Liver (tissue), 9 donors: ENCODE data around the gene FARS2. TPM values are rescaled to one million over a fixed set of nuclear protein-coding genes. Genes with fewer than 3 reads are reported as not detected.

Experiments
- DNase-seq: peaks from one replicate; pipeline ENCODE4 v3.0.0-alpha.2; 2017; ENCODE audit warnings: low spot score
- H3K27ac ChIP-seq, 2 donors: one replicate each; pipeline ENCODE4 v1.7.0; 2013; ENCODE audit warnings: inconsistent platforms in 2 of 2, low read length in 2 of 2, control low read depth in 1 of 2, low read depth in 1 of 2, mild to moderate bottlenecking in 1 of 2
- H3K27me3 ChIP-seq, 4 donors: one replicate each; pipeline versions ENCODE4 v1.6.1 to v1.7.0; 2013; ENCODE audit warnings: low read length in 3 of 4, inconsistent platforms in 1 of 4, mild to moderate bottlenecking in 1 of 4, moderate library complexity in 1 of 4; ENCODE audit not compliant: control insufficient read depth in 4 of 4, insufficient read depth in 4 of 4
- H3K36me3 ChIP-seq, 4 donors: one replicate each; pipeline versions ENCODE4 v1.6.1 to v1.7.0; 2013; ENCODE audit warnings: low read length in 3 of 4, mild to moderate bottlenecking in 3 of 4, low read depth in 1 of 4, moderate library complexity in 1 of 4; ENCODE audit not compliant: control insufficient read depth in 4 of 4, insufficient read depth in 3 of 4
- H3K4me1 ChIP-seq, 4 donors: one replicate each; pipeline versions ENCODE4 v1.6.1 to v1.7.0; 2013; ENCODE audit warnings: low read length in 3 of 4, mild to moderate bottlenecking in 3 of 4, moderate library complexity in 1 of 4; ENCODE audit not compliant: control insufficient read depth in 4 of 4, insufficient read depth in 4 of 4
- H3K4me3 ChIP-seq, 3 donors: one replicate each; pipeline versions ENCODE4 v1.6.1 to v1.7.0; 2013; ENCODE audit warnings: low read length in 3 of 3, control low read depth in 1 of 3, low read depth in 1 of 3, mild to moderate bottlenecking in 1 of 3
- H3K9ac ChIP-seq, 2 donors: one replicate each; pipeline ENCODE4 v1.7.0; 2013; ENCODE audit warnings: low read length in 2 of 2, mild to moderate bottlenecking in 2 of 2, moderate library complexity in 2 of 2, control low read depth in 1 of 2, low read depth in 1 of 2
- H3K9me3 ChIP-seq, 4 donors: one replicate each; pipeline versions ENCODE4 v1.6.1 to v1.7.0; 2013; ENCODE audit warnings: low read length in 3 of 4; ENCODE audit not compliant: control insufficient read depth in 4 of 4
- ATF3 ChIP-seq: IDR thresholded peaks from 2 replicates; pipeline ENCODE4 v1.6.1; 2016; ENCODE audit warnings: antibody characterized with exemption
- CTCF ChIP-seq: fragments of 150-350 bp; IDR thresholded peaks from 2 replicates; pipeline ENCODE4 v1.5.1; 2017; ENCODE audit warnings: improper control_type of control experiment, low read depth, low read length; ENCODE audit not compliant: missing input control
- EGR1 ChIP-seq, 2 donors: IDR thresholded peaks; 2 replicates each; pipeline ENCODE4 v1.6.1; 2016 to 2018; ENCODE audit warnings: antibody characterized with exemption in 2 of 2, low read depth in 2 of 2
- FOXA1 ChIP-seq: IDR thresholded peaks from 2 replicates; pipeline ENCODE4 v1.6.1; 2016; ENCODE audit warnings: antibody characterized with exemption
- FOXA2 ChIP-seq: IDR thresholded peaks from 2 replicates; pipeline ENCODE4 v1.6.1; 2016; ENCODE audit warnings: antibody characterized with exemption
- GABPA ChIP-seq, 2 donors: IDR thresholded peaks in 1 of 2; conservative IDR thresholded peaks in 1 of 2; 2 replicates each; pipeline ENCODE4 v1.6.1; 2016; ENCODE audit warnings: antibody characterized with exemption in 2 of 2, mild to moderate bottlenecking in 1 of 2, moderate library complexity in 1 of 2
- HNF4A ChIP-seq, 2 donors: conservative IDR thresholded peaks; 2 replicates each; pipeline ENCODE4 v1.6.1; 2016; ENCODE audit warnings: antibody characterized with exemption in 2 of 2, mild to moderate bottlenecking in 2 of 2
- JUND ChIP-seq, 2 donors: IDR thresholded peaks; 2 replicates each; pipeline ENCODE4 v1.6.1; 2016; ENCODE audit warnings: antibody characterized with exemption in 2 of 2
- NR2F2 ChIP-seq: IDR thresholded peaks from 2 replicates; pipeline ENCODE4 v1.6.1; 2016; ENCODE audit warnings: antibody characterized with exemption
- RAD21 ChIP-seq, 2 donors: IDR thresholded peaks; 2 replicates each; pipeline ENCODE4 v1.6.1; 2016; ENCODE audit warnings: antibody characterized with exemption in 2 of 2, mild to moderate bottlenecking in 2 of 2
- REST ChIP-seq: IDR thresholded peaks from 2 replicates; pipeline ENCODE4 v1.6.1; 2016; ENCODE audit warnings: antibody characterized with exemption, mild to moderate bottlenecking
- RXRA ChIP-seq, 2 donors: IDR thresholded peaks; 2 replicates each; pipeline ENCODE4 v1.6.1; 2017 to 2018; ENCODE audit warnings: antibody characterized with exemption in 2 of 2, mild to moderate bottlenecking in 1 of 2
- SP1 ChIP-seq: IDR thresholded peaks from 2 replicates; pipeline ENCODE4 v1.6.1; 2018; ENCODE audit warnings: antibody characterized with exemption, mild to moderate bottlenecking
- TAF1 ChIP-seq: conservative IDR thresholded peaks from 2 replicates; pipeline ENCODE4 v1.6.1; 2016; ENCODE audit warnings: antibody characterized with exemption, mild to moderate bottlenecking
- YY1 ChIP-seq: IDR thresholded peaks from 2 replicates; pipeline ENCODE4 v1.6.1; 2016; ENCODE audit warnings: antibody characterized with exemption, mild to moderate bottlenecking
- ZBTB33 ChIP-seq: IDR thresholded peaks from 2 replicates; pipeline ENCODE4 v1.6.1; 2016; ENCODE audit warnings: antibody characterized with exemption
- WGBS: extraction: QIAGEN DNeasy Blood & Tissue Kit; methylation state at CpG from one replicate; pipeline ENCODE4 v1.1.7; 2013; 5-methylcytosine and 5-hydroxymethylcytosine counted together
- polyA plus RNA-seq, 2 donors: library from polyadenylated mRNA; stranded (reverse) in 1 of 2; unstranded in 1 of 2; fragments of 200-250 nt in 1 of 2; fragments of >200 nt in 1 of 2; fragmentation: Nextera tagmentation in 1 of 2; extraction: Ambion mirVana in 1 of 2; gene quantifications; one replicate each; pipeline versions ENCODE4 v1.2.1 to v1.2.3, GENCODE V29; 2013 to 2015
- total RNA-seq, 2 donors: library from RNA; depleted of rRNA; stranded (reverse); fragments of >200 nt; gene quantifications; one replicate each; pipeline ENCODE4 v1.2.3, GENCODE V29; 2014
- donor health status: healthy.
- donor health status: healthy.
- donor health status: healthy.
- donor health status: healthy.
- donor health status: healthy.

Gene FARS2
- total and polyA plus RNA-seq, 4 donors = 7.8 to 25.9 (median 11.2) TPM

GRCh38 chr6:5752391-5752680, 491.0 kb downstream of the FARS2 start:
- TF ChIP-seq ZBTB33 (no peak), GABPA (IDR thresholded peaks at IDR 0.05 in 1 of 2, conservative IDR thresholded peaks at IDR 0.05 in 1 of 2) (no peak), FOXA2 (no peak), REST (no peak), RAD21 (IDR thresholded peaks at IDR 0.05) (no peak), SP1 (no peak), EGR1 (IDR thresholded peaks at IDR 0.05; ENCODE audit: low read depth in 2 of 2) (no peak), RXRA (IDR thresholded peaks at IDR 0.05) (no peak), FOXA1 (no peak), YY1 (no peak), TAF1 (no peak), HNF4A (conservative IDR thresholded peaks at IDR 0.05) (no peak), NR2F2 (no peak), ATF3 (no peak), CTCF (no peak), JUND (IDR thresholded peaks at IDR 0.05) (no peak)
- Histone ChIP-seq H3K4me3 (no peak overlapping the region), H3K9ac (no peak overlapping the region), H3K27ac (no peak overlapping the region), H3K36me3 (peaks cover 0 to 3% (median 0%) of the 10 kb centered on the region in 4 donors), H3K4me1 (no peaks in the 10 kb centered on the region), H3K9me3 (peaks cover 2 to 6% (median 4%) of the 10 kb centered on the region in 4 donors), H3K27me3 (no peaks in the 10 kb centered on the region)
- WGBS = 81% methylated on average over 5 of the region's 5 CpGs
- DNase-seq = no peak

- 97% methylated on average over 4 of the region's 4 CpGs for WGBS
- Histone ChIP-seq H3K27me3 (no peaks in the 10 kb centered on the region), H3K4me1 (no peaks in the 10 kb centered on the region), H3K4me3 (no peak overlapping the region), H3K9me3 (peaks cover 2 to 6% (median 4%) of the 10 kb centered on the region in 4 donors), H3K9ac (no peak overlapping the region), H3K27ac (no peak overlapping the region), H3K36me3 (peaks cover 0 to 3% (median 0%) of the 10 kb centered on the region in 4 donors)
- DNase-seq = no peak
- no peak for TF ChIP-seq NR2F2
- no peak for TF ChIP-seq RXRA (IDR thresholded peaks at IDR 0.05)
- TF ChIP-seq REST = no peak
- TF ChIP-seq FOXA2 = no peak
- no peak for TF ChIP-seq GABPA (IDR thresholded peaks at IDR 0.05 in 1 of 2, conservative IDR thresholded peaks at IDR 0.05 in 1 of 2)
- no peak for TF ChIP-seq JUND (IDR thresholded peaks at IDR 0.05)
These were observed 491.9 kb downstream of the FARS2 start for GRCh38 chr6:5753209-5753608.
